D721Med (cell line): ENCODE data around the gene SMIM36.
"Not testable (repeated sequence)": the region's sequence is repeated elsewhere in the genome, so short reads cannot be mapped to it uniquely, and the experiment has no call there.

Experiments
- DNase-seq: peaks from one replicate; pipeline ENCODE4 v3.0.0; 2011; ENCODE audit warnings: low spot score; ENCODE audit not compliant: insufficient read length
- FAIRE-seq: peaks from 2 replicates; lab custom pipeline; 2011; peaks lifted over from hg19 to GRCh38; lab: Jason Lieb, UNC
- CTCF ChIP-seq: IDR thresholded peaks from 2 replicates; pipeline ENCODE4 v1.5.1; 2012; ENCODE audit warnings: mild to moderate bottlenecking, control low read depth; ENCODE audit not compliant: insufficient read depth; ENCODE audit errors: missing control alignments

The SMIM36 gene

GRCh38 chr17:55424893-55425540 is 86.2 kb downstream of the SMIM36 start:
- no peak for DNase-seq
- no peak for FAIRE-seq
- no peak for TF ChIP-seq CTCF

- DNase-seq (no peak), FAIRE-seq (no peak)
- no peak for TF ChIP-seq CTCF
Observed at GRCh38 chr17:55423535-55423934, 87.7 kb downstream of the SMIM36 start.

GRCh38 chr17:55422828-55423164 is 88.5 kb downstream of the SMIM36 start:
- not testable (repeated sequence) for DNase-seq, FAIRE-seq

- no peak for TF ChIP-seq CTCF
- DNase-seq, result peak; percentile 26
- FAIRE-seq, result no peak
Observed at GRCh38 chr17:55421179-55421934, 89.9 kb downstream of the SMIM36 start, which contains the start of gene MMD. MMD (minus strand) TSS chr17:55421835; CDS start chr17:55421695, 140 bp downstream.

- no peak for FAIRE-seq
- DNase-seq, result no peak
- no peak for TF ChIP-seq CTCF
Observed at GRCh38 chr17:55420776-55421178, 90.5 kb downstream of the SMIM36 start.

- FAIRE-seq (no peak), DNase-seq (no peak)
- no peak for TF ChIP-seq CTCF
Observed at GRCh38 chr17:55420067-55420775, 91.0 kb downstream of the SMIM36 start.

GRCh38 chr17:55418369-55419268 is 92.6 kb downstream of the SMIM36 start:
- no peak for TF ChIP-seq CTCF
- FAIRE-seq (no peak), DNase-seq (no peak)
